ENCODE results near the gene PIK3C2G. TPM values are rescaled to one million over a fixed set of nuclear protein-coding genes. Genes with fewer than 3 reads are reported as not detected.

Gene PIK3C2G
- total RNA-seq, 3 donors from 2014 or later, result 0.23 to 0.43 (median 0.32) TPM

DNA sequence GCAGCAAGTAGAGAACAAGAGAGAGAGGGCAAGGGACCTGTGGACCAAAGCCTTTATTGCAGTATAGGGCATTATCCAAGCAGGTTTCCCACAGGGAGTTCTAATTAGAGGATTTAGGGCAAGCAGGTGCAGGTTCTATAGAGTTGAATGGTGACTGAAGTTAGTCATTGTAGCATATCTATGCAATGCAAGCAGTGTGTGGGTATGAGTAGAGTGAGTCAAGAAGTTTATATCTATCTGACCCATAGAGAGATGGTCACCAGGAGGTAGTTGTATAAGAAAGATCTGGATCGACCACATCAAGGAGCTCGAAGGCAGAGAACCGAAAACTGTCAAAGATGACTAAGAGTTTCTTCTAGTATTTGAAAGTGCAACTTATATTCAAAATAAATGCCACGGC is 309.2 kb downstream of the PIK3C2G start:
- intact Hi-C loops (cut with DNase I, micrococcal nuclease), result no loop called here
- TF ChIP-seq, protein P1, sequence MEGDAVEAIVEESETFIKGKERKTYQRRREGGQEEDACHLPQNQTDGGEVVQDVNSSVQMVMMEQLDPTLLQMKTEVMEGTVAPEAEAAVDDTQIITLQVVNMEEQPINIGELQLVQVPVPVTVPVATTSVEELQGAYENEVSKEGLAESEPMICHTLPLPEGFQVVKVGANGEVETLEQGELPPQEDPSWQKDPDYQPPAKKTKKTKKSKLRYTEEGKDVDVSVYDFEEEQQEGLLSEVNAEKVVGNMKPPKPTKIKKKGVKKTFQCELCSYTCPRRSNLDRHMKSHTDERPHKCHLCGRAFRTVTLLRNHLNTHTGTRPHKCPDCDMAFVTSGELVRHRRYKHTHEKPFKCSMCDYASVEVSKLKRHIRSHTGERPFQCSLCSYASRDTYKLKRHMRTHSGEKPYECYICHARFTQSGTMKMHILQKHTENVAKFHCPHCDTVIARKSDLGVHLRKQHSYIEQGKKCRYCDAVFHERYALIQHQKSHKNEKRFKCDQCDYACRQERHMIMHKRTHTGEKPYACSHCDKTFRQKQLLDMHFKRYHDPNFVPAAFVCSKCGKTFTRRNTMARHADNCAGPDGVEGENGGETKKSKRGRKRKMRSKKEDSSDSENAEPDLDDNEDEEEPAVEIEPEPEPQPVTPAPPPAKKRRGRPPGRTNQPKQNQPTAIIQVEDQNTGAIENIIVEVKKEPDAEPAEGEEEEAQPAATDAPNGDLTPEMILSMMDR (IDR thresholded peaks at IDR 0.05), result no peak
- Histone ChIP-seq H3K4me1 (ENCODE audit: low read depth) (no peaks in the 10 kb centered on the region), H3K36me3 (ENCODE audit: low read depth) (no peaks in the 10 kb centered on the region), H3K9me3 (no peaks in the 10 kb centered on the region), H3K4me3 (no peak overlapping the region)
- DNase-seq, result no peak
- ATAC-seq, result no peak

DNA sequence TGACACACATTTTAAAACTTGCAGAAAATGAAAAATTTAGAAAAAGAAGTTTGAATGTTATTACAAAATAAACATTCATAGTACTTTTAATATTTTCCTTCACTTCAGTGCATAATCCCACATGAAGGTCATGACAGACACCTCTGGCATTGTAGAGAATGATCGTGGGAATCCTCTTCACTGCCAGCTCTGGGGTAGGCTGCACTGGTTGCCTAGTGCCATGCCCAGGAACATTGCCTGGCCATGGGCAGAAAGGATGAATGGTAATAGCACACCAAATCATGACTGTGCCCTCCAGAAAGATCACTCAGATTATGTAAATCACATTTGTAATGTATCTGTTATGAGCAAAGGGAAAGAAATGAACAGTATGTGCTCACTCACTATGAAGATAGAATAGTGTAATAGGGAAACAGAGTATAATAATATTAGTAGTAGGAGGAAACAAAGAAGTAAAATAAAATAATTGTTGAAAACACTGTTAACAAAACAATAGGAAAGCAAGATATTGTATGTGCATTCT is 314.8 kb downstream of the PIK3C2G start:
- DNase-seq, result no peak
- intact Hi-C loops (cut with DNase I, micrococcal nuclease), result no loop called here
- no peaks in the 10 kb centered on the region for H3K4me1 ChIP-seq (ENCODE audit: low read depth)
- H3K9me3 ChIP-seq, result no peaks in the 10 kb centered on the region
- H3K36me3 ChIP-seq (ENCODE audit: low read depth), result no peaks in the 10 kb centered on the region
- H3K4me3 ChIP-seq, result no peak overlapping the region
- TF ChIP-seq, protein P1 (IDR thresholded peaks at IDR 0.05), result no peak
- no peak for ATAC-seq

DNA sequence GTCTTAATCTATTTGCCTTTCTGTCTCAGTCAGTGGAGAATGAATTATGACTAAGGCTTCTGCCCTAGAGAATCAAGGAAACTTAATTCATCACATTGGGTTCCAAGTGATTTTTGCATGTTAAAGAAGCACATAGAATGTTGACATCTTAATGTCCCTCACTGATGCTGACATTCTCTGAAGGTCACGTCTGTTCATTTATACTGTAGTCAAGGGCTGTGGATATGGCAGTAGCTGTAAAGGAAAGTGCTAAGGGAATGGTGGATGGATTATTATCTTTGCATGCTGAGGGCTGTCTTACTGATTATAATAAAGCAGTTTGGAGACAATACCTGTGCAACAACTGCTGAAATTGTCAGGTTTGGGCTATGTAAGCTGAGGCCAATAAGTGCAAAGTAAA is 315.3 kb downstream of the PIK3C2G start:
- Histone ChIP-seq H3K36me3 (ENCODE audit: low read depth) (no peaks in the 10 kb centered on the region), H3K9me3 (no peaks in the 10 kb centered on the region), H3K4me3 (no peak overlapping the region), H3K4me1 (ENCODE audit: low read depth) (no peaks in the 10 kb centered on the region)
- DNase-seq (no peak), ATAC-seq (no peak)
- TF ChIP-seq, protein P1 (IDR thresholded peaks at IDR 0.05), result no peak
- intact Hi-C loops (cut with DNase I, micrococcal nuclease), result no loop called here

DNA sequence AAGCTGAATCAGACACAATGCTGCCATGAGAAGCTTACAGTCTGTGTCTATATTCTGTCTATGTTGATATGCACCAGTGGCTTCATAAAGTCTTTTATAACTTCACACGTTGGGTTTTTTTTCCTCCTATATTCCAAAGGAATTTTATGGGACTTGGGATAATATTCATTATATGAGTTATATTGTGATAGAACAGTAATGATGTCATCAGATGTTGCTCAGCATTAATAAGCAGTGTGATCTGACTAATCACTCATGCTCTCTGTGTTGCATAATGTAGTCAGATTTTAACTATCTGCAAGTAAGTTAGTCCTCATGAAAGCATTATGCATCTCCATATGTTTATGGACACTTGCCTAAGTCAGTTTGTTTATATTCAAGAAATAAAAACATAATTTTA is 316.9 kb downstream of the PIK3C2G start:
- Histone ChIP-seq H3K4me3 (no peak overlapping the region), H3K4me1 (ENCODE audit: low read depth) (no peaks in the 10 kb centered on the region), H3K36me3 (ENCODE audit: low read depth) (no peaks in the 10 kb centered on the region), H3K9me3 (no peaks in the 10 kb centered on the region)
- intact Hi-C loops (cut with DNase I, micrococcal nuclease), result no loop called here
- ATAC-seq (no peak), DNase-seq (no peak)
- TF ChIP-seq, protein P1 (IDR thresholded peaks at IDR 0.05), result no peak

DNA sequence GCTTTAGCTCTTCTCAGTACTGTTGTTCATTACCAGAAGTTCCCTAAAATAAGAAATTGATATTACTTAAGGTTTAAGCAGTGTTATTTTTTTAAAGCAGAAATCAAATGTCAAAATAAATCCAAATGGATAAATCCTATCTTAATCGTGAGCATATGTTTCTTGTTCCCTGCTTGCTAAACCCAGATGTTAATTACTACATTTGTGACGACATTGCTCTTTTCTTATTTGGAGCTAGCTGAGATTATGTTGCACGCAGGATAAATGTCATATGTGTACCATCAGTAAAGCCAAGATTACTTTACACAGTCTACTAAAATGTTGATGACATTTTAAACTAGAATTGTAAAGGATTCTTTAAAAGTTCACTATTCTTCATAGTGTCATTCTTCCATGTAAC is 319.0 kb downstream of the PIK3C2G start:
- intact Hi-C loops (cut with DNase I, micrococcal nuclease), result no loop called here
- TF ChIP-seq, protein P1 (IDR thresholded peaks at IDR 0.05), result no peak
- Histone ChIP-seq H3K36me3 (ENCODE audit: low read depth) (no peaks in the 10 kb centered on the region), H3K4me1 (ENCODE audit: low read depth) (no peaks in the 10 kb centered on the region), H3K9me3 (no peaks in the 10 kb centered on the region), H3K4me3 (no peak overlapping the region)
- no peak for ATAC-seq
- DNase-seq, result no peak

DNA sequence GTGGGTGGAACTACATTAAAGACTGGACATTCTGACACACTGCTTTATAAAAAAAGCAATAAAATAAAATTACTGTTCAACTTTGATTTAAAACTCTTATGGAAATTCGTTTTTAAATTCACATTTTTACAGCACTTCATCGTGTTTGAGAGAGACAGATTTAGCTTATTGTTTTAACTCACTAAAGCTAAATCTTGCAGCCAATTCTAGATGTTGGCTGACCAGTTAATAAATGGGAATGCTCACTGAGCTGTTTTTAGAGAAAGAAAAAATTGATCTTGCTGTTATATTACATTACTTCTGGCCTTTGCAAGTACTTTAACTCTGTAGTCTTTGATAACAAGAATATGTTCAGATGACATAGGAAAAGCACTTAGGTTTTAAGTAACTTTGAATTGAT is 319.4 kb downstream of the PIK3C2G start:
- ATAC-seq (no peak), DNase-seq (no peak)
- TF ChIP-seq, protein P1 (IDR thresholded peaks at IDR 0.05), result no peak
- no peaks in the 10 kb centered on the region for H3K9me3 ChIP-seq
- H3K36me3 ChIP-seq (ENCODE audit: low read depth), result no peaks in the 10 kb centered on the region
- H3K4me1 ChIP-seq (ENCODE audit: low read depth), result no peaks in the 10 kb centered on the region
- no peak overlapping the region for H3K4me3 ChIP-seq
- intact Hi-C loops (cut with DNase I, micrococcal nuclease), result no loop called here

All from mucosa of descending colon (tissue), 3 donors.